ENCODE measurements around the gene HDGFL3.

Gene HDGFL3

GRCh38 chr15:83207009-83207659 is 489 bp downstream of the HDGFL3 start:
- peak overlapping the region; percentile 73 for H3K4me3 ChIP-seq (replicated peaks; ENCODE audit: low read depth, low read length)
- DNase-seq (ENCODE audit: low read depth), result peak; percentile 27

GRCh38 chr15:83206526-83207008 is 1.1 kb downstream of the HDGFL3 start:
- TF ChIP-seq, protein P1, sequence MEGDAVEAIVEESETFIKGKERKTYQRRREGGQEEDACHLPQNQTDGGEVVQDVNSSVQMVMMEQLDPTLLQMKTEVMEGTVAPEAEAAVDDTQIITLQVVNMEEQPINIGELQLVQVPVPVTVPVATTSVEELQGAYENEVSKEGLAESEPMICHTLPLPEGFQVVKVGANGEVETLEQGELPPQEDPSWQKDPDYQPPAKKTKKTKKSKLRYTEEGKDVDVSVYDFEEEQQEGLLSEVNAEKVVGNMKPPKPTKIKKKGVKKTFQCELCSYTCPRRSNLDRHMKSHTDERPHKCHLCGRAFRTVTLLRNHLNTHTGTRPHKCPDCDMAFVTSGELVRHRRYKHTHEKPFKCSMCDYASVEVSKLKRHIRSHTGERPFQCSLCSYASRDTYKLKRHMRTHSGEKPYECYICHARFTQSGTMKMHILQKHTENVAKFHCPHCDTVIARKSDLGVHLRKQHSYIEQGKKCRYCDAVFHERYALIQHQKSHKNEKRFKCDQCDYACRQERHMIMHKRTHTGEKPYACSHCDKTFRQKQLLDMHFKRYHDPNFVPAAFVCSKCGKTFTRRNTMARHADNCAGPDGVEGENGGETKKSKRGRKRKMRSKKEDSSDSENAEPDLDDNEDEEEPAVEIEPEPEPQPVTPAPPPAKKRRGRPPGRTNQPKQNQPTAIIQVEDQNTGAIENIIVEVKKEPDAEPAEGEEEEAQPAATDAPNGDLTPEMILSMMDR (IDR thresholded peaks at IDR 0.05; ENCODE audit: low read length, missing control alignments), result no peak
- peak overlapping the region; percentile 73 for H3K4me3 ChIP-seq (replicated peaks; ENCODE audit: low read depth, low read length)
- DNase-seq (ENCODE audit: low read depth), result no peak

More at GRCh38 chr15:83207009-83207659, 489 bp downstream of the HDGFL3 start:
- TF ChIP-seq, protein P1 (IDR thresholded peaks at IDR 0.05; ENCODE audit: low read length, missing control alignments), result no peak

GRCh38 chr15:83205725-83206324 is 1.8 kb downstream of the HDGFL3 start:
- H3K4me3 ChIP-seq (replicated peaks; ENCODE audit: low read depth, low read length), result peak overlapping the region; percentile 73

GRCh38 chr15:83204697-83205096 is 2.9 kb downstream of the HDGFL3 start:
- TF ChIP-seq, protein P1 (IDR thresholded peaks at IDR 0.05; ENCODE audit: low read length, missing control alignments), result no peak
- no peak for DNase-seq (ENCODE audit: low read depth)
- H3K4me3 ChIP-seq (replicated peaks; ENCODE audit: low read depth, low read length), result no peak overlapping the region

More at GRCh38 chr15:83205725-83206324, 1.8 kb downstream of the HDGFL3 start:
- TF ChIP-seq, protein P1 (IDR thresholded peaks at IDR 0.05; ENCODE audit: low read length, missing control alignments), result no peak
- DNase-seq (ENCODE audit: low read depth), result peak; percentile 78

- TF ChIP-seq, protein P1 (IDR thresholded peaks at IDR 0.05; ENCODE audit: low read length, missing control alignments), result no peak
- H3K4me3 ChIP-seq (replicated peaks; ENCODE audit: low read depth, low read length), result no peak overlapping the region
- no peak for DNase-seq (ENCODE audit: low read depth)
Observed at GRCh38 chr15:83203543-83203942, 4.1 kb downstream of the HDGFL3 start.

DNA sequence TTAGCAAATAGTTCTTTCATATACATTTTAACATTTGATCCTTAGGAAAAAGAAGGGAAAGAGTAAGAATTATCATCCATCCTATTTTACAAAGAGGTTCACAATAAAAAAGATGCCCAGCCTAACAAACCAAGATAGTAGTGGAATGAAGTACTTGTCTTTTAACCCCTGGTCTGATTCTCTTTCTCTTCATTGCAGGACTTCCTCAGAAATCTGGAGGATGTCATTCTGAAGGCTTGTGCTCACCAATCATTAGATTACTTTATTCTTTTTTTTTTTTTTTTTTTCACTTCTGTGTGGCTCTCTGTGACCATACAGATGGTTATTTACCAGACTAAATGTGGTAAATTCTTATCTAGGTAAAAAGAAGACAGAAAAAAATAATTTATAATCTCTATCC is 7.0 kb downstream of the HDGFL3 start:
- TF ChIP-seq, protein P1 (IDR thresholded peaks at IDR 0.05; ENCODE audit: low read length, missing control alignments), result no peak
- H3K4me3 ChIP-seq (replicated peaks; ENCODE audit: low read depth, low read length), result no peak overlapping the region
- DNase-seq (ENCODE audit: low read depth), result no peak

Data from fibroblast of pulmonary artery (primary cell).